ENCODE data around the gene DTL.

DTL gene

DNA sequence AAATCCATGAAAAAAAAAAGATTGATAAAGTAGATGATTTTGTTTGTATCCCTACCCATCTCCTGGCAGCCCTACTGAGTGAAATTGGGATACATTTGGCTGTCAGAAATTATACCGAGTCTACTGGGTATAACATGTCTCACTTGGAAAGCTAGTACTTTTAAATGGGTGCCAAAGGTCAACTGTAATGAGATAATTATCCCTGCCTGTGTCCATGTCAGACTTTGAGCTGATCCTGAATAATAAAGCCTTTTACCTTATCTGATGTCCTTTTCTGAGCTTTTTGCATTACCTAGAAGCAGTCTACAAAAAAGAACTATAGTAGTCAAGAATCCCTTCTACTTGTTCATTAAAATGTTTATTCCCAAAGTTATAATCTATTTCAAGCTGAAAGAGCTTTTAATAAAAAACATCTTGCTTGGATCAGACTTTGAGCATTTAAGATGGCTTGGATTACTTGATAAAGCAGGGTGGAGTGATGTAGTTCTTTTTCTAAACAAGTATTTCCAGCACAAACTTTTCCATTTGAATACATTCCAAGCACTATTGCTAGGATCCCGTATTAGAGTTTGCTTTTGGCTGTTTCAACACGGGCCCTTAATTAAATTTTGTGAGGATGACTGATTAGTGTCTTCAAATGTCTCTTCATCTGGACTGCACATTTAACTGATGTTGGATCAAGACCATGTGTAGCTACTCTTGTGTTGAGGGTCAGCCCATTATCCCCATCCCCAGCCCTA, 69.2 kb downstream of the DTL start:
- no peaks in the 10 kb centered on the region for H3K9me3 ChIP-seq (ENCODE audit: control insufficient read depth, insufficient read depth, low read length)
- TF ChIP-seq, protein P1, sequence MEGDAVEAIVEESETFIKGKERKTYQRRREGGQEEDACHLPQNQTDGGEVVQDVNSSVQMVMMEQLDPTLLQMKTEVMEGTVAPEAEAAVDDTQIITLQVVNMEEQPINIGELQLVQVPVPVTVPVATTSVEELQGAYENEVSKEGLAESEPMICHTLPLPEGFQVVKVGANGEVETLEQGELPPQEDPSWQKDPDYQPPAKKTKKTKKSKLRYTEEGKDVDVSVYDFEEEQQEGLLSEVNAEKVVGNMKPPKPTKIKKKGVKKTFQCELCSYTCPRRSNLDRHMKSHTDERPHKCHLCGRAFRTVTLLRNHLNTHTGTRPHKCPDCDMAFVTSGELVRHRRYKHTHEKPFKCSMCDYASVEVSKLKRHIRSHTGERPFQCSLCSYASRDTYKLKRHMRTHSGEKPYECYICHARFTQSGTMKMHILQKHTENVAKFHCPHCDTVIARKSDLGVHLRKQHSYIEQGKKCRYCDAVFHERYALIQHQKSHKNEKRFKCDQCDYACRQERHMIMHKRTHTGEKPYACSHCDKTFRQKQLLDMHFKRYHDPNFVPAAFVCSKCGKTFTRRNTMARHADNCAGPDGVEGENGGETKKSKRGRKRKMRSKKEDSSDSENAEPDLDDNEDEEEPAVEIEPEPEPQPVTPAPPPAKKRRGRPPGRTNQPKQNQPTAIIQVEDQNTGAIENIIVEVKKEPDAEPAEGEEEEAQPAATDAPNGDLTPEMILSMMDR (IDR thresholded peaks at IDR 0.05; ENCODE audit: low read depth, low read length, poor library complexity, severe bottlenecking), result no peak
- TF ChIP-seq EZH2phosphoT487 (IDR thresholded peaks at IDR 0.05; ENCODE audit: borderline replicate concordance, low read length), result no peak
- H3K9me2 ChIP-seq (replicated peaks; ENCODE audit: control insufficient read depth, low read length), result no peaks in the 10 kb centered on the region
- H3K4me3 ChIP-seq (ENCODE audit: low read length), result no peak overlapping the region
- no peaks in the 10 kb centered on the region for H3K27me3 ChIP-seq (ENCODE audit: control insufficient read depth, low read length)
- H4K20me1 ChIP-seq (ENCODE audit: control insufficient read depth, insufficient read depth, low read depth, low read length), result 0 out of 2 replicates have a peak, but pooled peaks cover 4% of the 10 kb centered on the region
- no peaks in the 10 kb centered on the region for H3F3A ChIP-seq (ENCODE audit: control insufficient read depth, insufficient read depth)
- H3K36me3 ChIP-seq (ENCODE audit: control insufficient read depth, low read length), result peaks cover 88% of the 10 kb centered on the region
- no peak overlapping the region for H3K27ac ChIP-seq (ENCODE audit: low read depth, low read length)
- no peaks in the 10 kb centered on the region for H3K4me1 ChIP-seq (ENCODE audit: control insufficient read depth, low read length)
- H3K4me2 ChIP-seq (ENCODE audit: low read length), result no peak overlapping the region
- no peaks in the 10 kb centered on the region for H3K79me2 ChIP-seq (ENCODE audit: control insufficient read depth, low read length)

DNA sequence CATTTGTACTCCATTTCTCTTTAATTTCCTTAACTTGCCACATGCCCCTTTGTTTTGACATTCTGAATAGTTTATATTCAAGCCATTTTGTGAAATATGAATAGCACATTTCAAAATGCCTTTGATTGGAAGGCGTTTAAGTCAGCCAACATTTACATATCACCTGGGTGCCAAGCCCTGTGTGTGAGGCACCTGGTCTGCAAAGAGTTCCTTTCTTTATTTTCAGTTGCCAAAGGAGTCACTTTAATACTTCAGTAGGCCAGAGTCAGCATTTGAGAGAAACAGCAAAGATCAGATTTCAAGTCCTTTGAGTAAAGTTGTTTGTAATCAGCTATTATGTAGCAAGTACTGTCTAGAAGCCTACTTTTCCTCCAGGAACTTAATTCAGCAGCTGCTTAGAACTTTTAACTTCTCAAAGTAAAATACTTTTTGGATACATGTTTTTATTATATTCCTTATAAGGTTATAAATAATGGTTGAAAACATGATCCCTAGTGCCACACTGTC, 70.8 kb downstream of the DTL start:
- Histone ChIP-seq H3K79me2 (ENCODE audit: control insufficient read depth, low read length) (no peaks in the 10 kb centered on the region), H3K4me2 (ENCODE audit: low read length) (no peak overlapping the region), H4K20me1 (ENCODE audit: control insufficient read depth, insufficient read depth, low read depth, low read length) (0 out of 2 replicates have a peak, but pooled peaks cover 4% of the 10 kb centered on the region), H3K4me3 (ENCODE audit: low read length) (no peak overlapping the region), H3K4me1 (ENCODE audit: control insufficient read depth, low read length) (no peaks in the 10 kb centered on the region), H3F3A (ENCODE audit: control insufficient read depth, insufficient read depth) (no peaks in the 10 kb centered on the region), H3K27ac (ENCODE audit: low read depth, low read length) (no peak overlapping the region), H3K27me3 (ENCODE audit: control insufficient read depth, low read length) (no peaks in the 10 kb centered on the region), H3K9me2 (replicated peaks; ENCODE audit: control insufficient read depth, low read length) (no peaks in the 10 kb centered on the region), H3K36me3 (ENCODE audit: control insufficient read depth, low read length) (peaks cover 76% of the 10 kb centered on the region), H3K9me3 (ENCODE audit: control insufficient read depth, insufficient read depth, low read length) (no peaks in the 10 kb centered on the region)
- TF ChIP-seq, protein P1 (IDR thresholded peaks at IDR 0.05; ENCODE audit: low read depth, low read length, poor library complexity, severe bottlenecking), result no peak
- TF ChIP-seq EZH2phosphoT487 (IDR thresholded peaks at IDR 0.05; ENCODE audit: borderline replicate concordance, low read length), result no peak

DNA sequence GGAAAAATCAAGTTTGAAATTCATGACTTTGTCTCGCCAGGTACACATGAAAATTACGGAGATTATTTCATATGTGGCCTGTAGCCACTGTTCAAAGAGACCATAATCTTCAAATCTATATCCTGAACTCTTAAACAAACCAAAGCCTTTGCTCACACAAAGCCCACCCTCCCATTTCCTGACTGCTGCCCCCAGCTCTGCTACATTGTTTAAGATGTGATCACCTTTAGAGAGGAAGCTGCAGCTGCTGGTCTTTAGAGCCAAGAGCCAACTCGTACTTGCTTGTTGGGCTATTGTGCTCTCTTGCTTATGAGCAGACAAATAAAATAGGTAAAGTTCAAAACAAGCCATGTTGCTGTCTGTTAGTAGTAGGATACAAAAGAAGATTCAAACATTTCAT, 71.9 kb downstream of the DTL start:
- H3K9me3 ChIP-seq (ENCODE audit: control insufficient read depth, insufficient read depth, low read length), result no peaks in the 10 kb centered on the region
- H3K27ac ChIP-seq (ENCODE audit: low read depth, low read length), result no peak overlapping the region
- H3F3A ChIP-seq (ENCODE audit: control insufficient read depth, insufficient read depth), result no peaks in the 10 kb centered on the region
- H3K4me3 ChIP-seq (ENCODE audit: low read length), result no peak overlapping the region
- peaks cover 64% of the 10 kb centered on the region for H3K36me3 ChIP-seq (ENCODE audit: control insufficient read depth, low read length)
- H3K4me1 ChIP-seq (ENCODE audit: control insufficient read depth, low read length), result no peaks in the 10 kb centered on the region
- H3K27me3 ChIP-seq (ENCODE audit: control insufficient read depth, low read length), result no peaks in the 10 kb centered on the region
- H4K20me1 ChIP-seq (ENCODE audit: control insufficient read depth, insufficient read depth, low read depth, low read length), result 0 out of 2 replicates have a peak, but pooled peaks cover 4% of the 10 kb centered on the region
- no peak overlapping the region for H3K4me2 ChIP-seq (ENCODE audit: low read length)
- H3K9me2 ChIP-seq (replicated peaks; ENCODE audit: control insufficient read depth, low read length), result no peaks in the 10 kb centered on the region
- TF ChIP-seq EZH2phosphoT487 (IDR thresholded peaks at IDR 0.05; ENCODE audit: borderline replicate concordance, low read length), result no peak
- TF ChIP-seq, protein P1 (IDR thresholded peaks at IDR 0.05; ENCODE audit: low read depth, low read length, poor library complexity, severe bottlenecking), result no peak
- no peaks in the 10 kb centered on the region for H3K79me2 ChIP-seq (ENCODE audit: control insufficient read depth, low read length)

All from DOHH2 (cell line).